Measurements from ENCODE around the gene C2orf49.

DNA sequence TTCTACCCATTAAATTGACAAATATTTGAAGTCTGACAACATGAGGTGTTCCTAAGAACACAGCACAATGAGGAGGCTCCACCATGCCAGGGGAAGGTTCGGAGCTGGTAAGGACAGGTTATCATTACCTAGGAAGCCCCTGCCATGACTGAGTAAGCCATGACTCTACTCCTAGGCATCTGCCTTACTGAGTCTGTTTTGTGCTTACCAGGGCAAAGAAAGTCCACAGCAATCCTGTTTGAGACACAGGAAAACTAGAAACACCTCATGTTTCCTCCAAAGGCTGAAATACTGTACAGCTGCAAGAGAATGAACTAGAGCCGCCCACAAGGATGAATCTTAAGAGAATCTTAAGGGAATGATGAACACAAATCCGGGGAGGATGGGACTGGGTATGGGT lies 19.4 kb upstream of the C2orf49 start:
- no peak for TF ChIP-seq CTCF (IDR thresholded peaks at IDR 0.05)
- no peak for TF ChIP-seq POLR2A (IDR thresholded peaks at IDR 0.05)
